Embryonic facial prominence (tissue), 1 donor: ENCODE measurements around the gene STEAP4.
A peak's percentile ranks its signal among the peaks of the same experiment; 100 is the strongest.

Source experiments
- DNase-seq: peaks from one replicate; pipeline ENCODE4 v3.0.0-alpha.2; 2016; ENCODE audit errors: extremely low spot score

STEAP4 gene

GRCh38 chr7:88306590-88307048 is at the start of gene STEAP4:
Gene STEAP4 (minus strand): TSS chr7:88306894. CDS start chr7:88284269, 22,625 bp downstream.
- DNase-seq, result peak; percentile 11

- DNase-seq, result no peak
These were observed 48.3 kb upstream of the STEAP4 start for GRCh38 chr7:88355011-88355410.

GRCh38 chr7:88350118-88350517 is 43.4 kb upstream of the STEAP4 start:
- DNase-seq, result no peak

- no peak for DNase-seq
These were observed 40.8 kb upstream of the STEAP4 start for GRCh38 chr7:88347517-88347916.

GRCh38 chr7:88347090-88347489 is 40.4 kb upstream of the STEAP4 start:
- no peak for DNase-seq

GRCh38 chr7:88346357-88346756 is 39.7 kb upstream of the STEAP4 start:
- no peak for DNase-seq

GRCh38 chr7:88344956-88345832 is 38.5 kb upstream of the STEAP4 start:
- peak; percentile 18 for DNase-seq

- no peak for DNase-seq
These were observed 37.6 kb upstream of the STEAP4 start for GRCh38 chr7:88344271-88344670.

GRCh38 chr7:88339195-88339922 is 32.7 kb upstream of the STEAP4 start:
- DNase-seq, result no peak

GRCh38 chr7:88338503-88338902 is 31.8 kb upstream of the STEAP4 start:
- no peak for DNase-seq

- DNase-seq, result no peak
These were observed 30.9 kb upstream of the STEAP4 start for GRCh38 chr7:88337572-88337971.

- DNase-seq, result no peak
These were observed 24.6 kb upstream of the STEAP4 start for GRCh38 chr7:88331322-88331721.

GRCh38 chr7:88329532-88330463 is 23.1 kb upstream of the STEAP4 start:
- no peak for DNase-seq

GRCh38 chr7:88328787-88329186 is 22.1 kb upstream of the STEAP4 start:
- DNase-seq, result no peak

GRCh38 chr7:88324699-88325098 is 18.0 kb upstream of the STEAP4 start:
- no peak for DNase-seq

- no peak for DNase-seq
These were observed 15.5 kb upstream of the STEAP4 start for GRCh38 chr7:88322151-88322550.

GRCh38 chr7:88321694-88322093 is 15.0 kb upstream of the STEAP4 start:
- DNase-seq, result no peak

- no peak for DNase-seq
These were observed 11.5 kb upstream of the STEAP4 start for GRCh38 chr7:88318196-88318595.

GRCh38 chr7:88317422-88317821 is 10.7 kb upstream of the STEAP4 start:
- no peak for DNase-seq

GRCh38 chr7:88316456-88316855 is 9.8 kb upstream of the STEAP4 start:
- no peak for DNase-seq

- DNase-seq, result no peak
These were observed 8.8 kb upstream of the STEAP4 start for GRCh38 chr7:88315522-88315921.

GRCh38 chr7:88314061-88314491 is 7.4 kb upstream of the STEAP4 start:
- DNase-seq, result no peak
